ENCODE measurements around the gene LMLN. TPM values are rescaled to one million over a fixed set of nuclear protein-coding genes. Genes with fewer than 3 reads are reported as not detected.
"Not testable (repeated sequence)": the region's sequence is repeated elsewhere in the genome, so short reads cannot be mapped to it uniquely, and the experiment has no call there.

Gene LMLN
- polyA plus RNA-seq, 1 donor: 3.8 TPM

DNA sequence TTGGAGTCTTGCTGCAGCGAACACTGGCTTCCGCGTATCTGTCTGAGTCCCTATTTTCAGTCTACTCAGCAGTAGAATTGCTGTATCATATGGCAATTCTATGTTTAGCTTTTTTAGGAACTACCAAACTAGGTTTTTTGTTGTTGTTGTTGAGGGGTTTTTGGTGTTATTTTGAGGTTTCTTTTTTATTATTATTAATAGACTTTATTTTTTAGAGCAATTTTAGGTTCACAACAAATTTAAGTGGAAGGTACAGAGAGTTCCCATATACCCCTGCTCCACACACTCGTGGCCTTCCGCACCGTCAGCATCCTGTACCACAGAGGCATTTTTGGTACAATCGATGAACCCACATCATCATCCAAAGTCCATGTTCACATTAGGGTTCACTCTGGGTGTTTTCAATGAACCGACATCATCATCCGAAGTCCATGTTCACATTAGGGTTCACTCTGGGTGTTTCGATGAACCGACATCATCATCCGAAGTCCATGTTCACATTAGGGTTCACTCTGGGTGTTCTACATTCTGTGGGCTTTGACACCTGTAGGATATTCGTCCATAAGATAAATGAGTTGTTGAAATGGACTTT is 67.9 kb downstream of the LMLN start:
- no peak for DNase-seq

DNA sequence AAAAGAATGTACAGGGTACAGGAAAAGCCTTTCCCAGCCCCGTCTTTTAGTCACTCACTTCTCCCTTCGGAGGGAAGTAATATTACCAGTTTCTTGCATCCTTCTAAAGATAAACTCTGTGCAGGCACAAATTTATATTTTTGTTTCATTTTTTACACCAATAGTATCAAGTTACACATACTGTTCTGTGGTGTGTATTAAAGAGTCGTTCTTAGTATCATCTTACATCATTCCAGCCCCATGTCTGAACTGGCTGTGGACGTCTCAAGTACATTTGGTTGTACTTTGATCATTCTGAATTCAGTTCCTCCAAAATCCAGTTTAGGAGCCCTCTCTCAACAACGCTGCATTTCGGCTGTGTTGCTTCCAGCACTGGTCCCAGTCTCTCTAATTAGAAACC is 68.7 kb downstream of the LMLN start:
- DNase-seq: no peak

DNA sequence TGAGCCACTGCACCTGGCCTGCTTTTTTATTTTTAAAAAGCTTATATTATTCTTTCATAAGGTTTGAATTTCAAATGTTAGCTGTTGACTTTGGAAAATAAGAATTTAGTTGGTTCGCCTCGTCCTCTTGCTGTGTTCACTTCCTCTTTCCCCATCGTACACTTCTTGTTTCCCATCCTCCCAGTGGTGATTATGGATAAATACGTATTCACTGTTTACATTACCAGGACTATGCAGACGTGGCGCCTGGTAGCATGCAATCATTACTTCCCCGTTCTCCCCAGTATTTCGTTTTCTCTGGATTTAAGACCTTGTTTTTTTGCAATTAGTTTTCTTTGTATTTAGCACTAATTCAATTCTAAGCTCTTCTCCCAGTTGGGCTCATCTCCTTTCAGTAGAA is 70.1 kb downstream of the LMLN start:
- no peak for DNase-seq

GRCh38 chr3:198030726-198031125 is 70.7 kb downstream of the LMLN start:
- DNase-seq: no peak

- no peak for DNase-seq
Measured at GRCh38 chr3:198032039-198032936, 72.3 kb downstream of the LMLN start.

- no peak for DNase-seq
Measured at GRCh38 chr3:198043119-198043518, 83.1 kb downstream of the LMLN start.

DNA sequence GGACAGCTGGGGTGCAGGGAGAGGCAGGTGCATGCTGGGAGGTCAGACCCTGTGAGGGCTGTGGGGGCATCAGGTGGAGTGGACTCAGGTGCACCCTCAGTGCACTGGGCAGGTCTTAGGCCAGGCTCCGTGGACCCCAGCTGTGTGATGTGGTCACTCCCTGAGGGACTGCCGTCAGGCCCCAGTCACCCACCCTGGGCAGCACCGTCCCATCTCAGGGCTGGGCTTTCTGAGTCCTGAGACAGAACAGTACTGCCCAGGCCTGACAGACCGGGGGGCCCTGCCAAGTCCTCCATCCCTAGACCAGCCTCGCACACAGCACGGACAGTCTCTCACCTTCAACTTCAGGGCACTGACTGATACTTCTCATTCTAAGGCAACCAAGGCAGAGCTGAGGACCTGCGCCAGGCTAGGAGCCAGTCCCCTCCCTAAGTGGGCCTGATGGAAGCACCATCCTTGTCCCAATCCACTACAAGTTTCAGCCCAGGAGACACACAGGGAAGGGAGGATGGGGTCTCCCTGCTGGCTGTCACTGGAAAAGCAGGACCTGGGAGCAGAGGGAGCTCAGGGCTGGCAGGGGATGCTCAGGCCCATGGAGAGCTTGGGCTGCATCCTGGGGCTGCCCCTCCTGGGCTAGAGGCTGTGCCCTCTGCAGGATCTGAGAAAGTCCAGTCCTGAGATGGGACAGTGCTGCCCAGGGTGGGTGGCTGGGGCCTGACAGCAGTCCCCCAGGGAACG is 86.3 kb downstream of the LMLN start:
- no peak for DNase-seq

- DNase-seq: no peak
Measured at GRCh38 chr3:198048445-198048844, 88.4 kb downstream of the LMLN start.

DNA sequence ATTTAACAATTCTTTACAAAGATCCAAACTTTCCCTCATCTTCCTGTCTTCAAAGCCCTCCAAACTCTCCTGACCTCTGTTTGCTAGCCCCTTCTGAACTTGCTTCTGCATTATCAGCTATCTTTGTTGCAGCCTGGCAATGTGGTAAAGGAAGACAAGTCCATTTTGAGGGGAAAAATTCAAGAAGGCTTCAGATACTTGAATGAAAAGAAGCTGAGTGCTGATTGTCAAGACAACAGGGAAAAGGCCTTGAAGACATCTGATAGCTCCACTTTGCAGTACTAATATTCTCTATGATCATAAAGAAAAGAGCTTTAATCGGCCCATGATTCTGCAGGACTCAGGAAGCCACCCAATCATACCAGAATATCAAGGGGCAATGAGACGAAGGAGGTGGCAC is 91.8 kb downstream of the LMLN start:
- no peak for DNase-seq

GRCh38 chr3:198053462-198053861 is 93.4 kb downstream of the LMLN start:
- not testable (repeated sequence) for DNase-seq

- DNase-seq: no peak
Measured at GRCh38 chr3:198061119-198062067, 101.4 kb downstream of the LMLN start.

GRCh38 chr3:198062068-198062465 is 102.0 kb downstream of the LMLN start:
- DNase-seq: no peak

DNA sequence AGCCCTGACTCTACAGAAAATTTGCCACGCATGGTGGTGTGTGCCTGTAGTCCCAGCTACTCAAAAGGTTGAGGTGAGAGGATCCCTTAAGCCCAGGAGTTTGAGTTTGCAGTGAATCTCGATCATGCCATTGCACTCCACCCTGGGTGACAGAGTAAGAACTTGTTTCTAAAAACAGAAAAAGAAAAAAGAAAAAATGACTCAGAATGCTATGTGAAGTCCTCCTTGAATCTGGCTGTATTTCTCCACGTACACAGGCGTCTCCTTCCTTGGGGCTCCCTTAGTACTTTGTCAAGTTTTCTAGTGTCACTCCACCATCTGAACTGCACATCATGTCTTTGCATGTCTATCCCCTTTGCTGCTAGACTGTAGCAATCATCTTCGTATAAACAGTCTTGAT is 104.4 kb downstream of the LMLN start:
- no peak for DNase-seq

GRCh38 chr3:198065897-198066296 is 105.9 kb downstream of the LMLN start:
- no peak for DNase-seq

DNA sequence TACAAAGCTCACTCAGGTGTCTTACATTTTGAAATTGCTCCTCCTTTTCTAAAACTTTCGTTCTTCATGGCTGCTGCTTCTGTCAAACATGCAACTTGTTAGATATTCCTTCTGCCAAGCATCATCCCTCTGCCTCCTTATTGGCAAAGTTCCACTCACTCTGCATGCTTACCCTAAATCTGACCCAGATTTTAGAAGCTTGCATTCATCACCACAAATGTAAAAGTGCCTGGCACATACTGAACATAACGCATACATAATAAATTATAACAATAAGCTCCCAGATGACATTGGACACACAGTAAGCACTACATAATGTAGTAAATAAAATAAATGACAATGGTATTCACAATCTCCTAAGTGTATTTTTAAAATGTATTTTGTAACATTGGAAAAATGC is 107.4 kb downstream of the LMLN start:
- DNase-seq: no peak

DNA sequence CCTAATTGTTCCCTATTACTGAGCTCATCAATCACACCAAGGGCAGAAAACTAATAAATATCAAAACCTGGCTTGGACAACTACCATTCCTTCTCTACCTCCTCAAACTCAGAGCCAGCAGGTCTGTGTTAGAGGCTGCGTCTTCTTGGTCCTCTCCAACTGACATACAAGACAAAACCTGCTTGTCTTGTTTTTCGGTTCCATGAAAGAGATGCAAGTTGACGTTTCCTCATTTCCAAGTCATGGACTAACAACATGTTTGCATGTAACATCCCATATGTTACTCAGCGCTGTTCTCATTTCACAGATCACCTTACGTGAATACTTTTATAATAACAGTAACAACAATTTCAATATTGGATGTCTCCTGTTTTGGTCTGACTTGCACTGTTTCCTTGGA is 110.9 kb downstream of the LMLN start:
- no peak for DNase-seq

GRCh38 chr3:198071602-198072287 is 111.7 kb downstream of the LMLN start:
- DNase-seq: no peak

- no peak for DNase-seq
Measured at GRCh38 chr3:198076722-198077308, 116.8 kb downstream of the LMLN start.

- DNase-seq: no peak
Measured at GRCh38 chr3:198079771-198080520, 119.9 kb downstream of the LMLN start.

Measured in hindlimb muscle (tissue), 1 donor.